Liver (tissue), 9 donors: ENCODE measurements around the gene CLIC5. TPM values are rescaled to one million over a fixed set of nuclear protein-coding genes. Genes with fewer than 3 reads are reported as not detected.

Experiments
- DNase-seq: peaks from one replicate; pipeline ENCODE4 v3.0.0-alpha.2; 2017; ENCODE audit warnings: low spot score
- H3K27ac ChIP-seq, 2 donors: one replicate each; pipeline ENCODE4 v1.7.0; 2013; ENCODE audit warnings: inconsistent platforms in 2 of 2, low read length in 2 of 2, control low read depth in 1 of 2, low read depth in 1 of 2, mild to moderate bottlenecking in 1 of 2
- H3K27me3 ChIP-seq, 4 donors: one replicate each; pipeline versions ENCODE4 v1.6.1 to v1.7.0; 2013; ENCODE audit warnings: low read length in 3 of 4, inconsistent platforms in 1 of 4, mild to moderate bottlenecking in 1 of 4, moderate library complexity in 1 of 4; ENCODE audit not compliant: control insufficient read depth in 4 of 4, insufficient read depth in 4 of 4
- H3K36me3 ChIP-seq, 4 donors: one replicate each; pipeline versions ENCODE4 v1.6.1 to v1.7.0; 2013; ENCODE audit warnings: low read length in 3 of 4, mild to moderate bottlenecking in 3 of 4, low read depth in 1 of 4, moderate library complexity in 1 of 4; ENCODE audit not compliant: control insufficient read depth in 4 of 4, insufficient read depth in 3 of 4
- H3K4me1 ChIP-seq, 4 donors: one replicate each; pipeline versions ENCODE4 v1.6.1 to v1.7.0; 2013; ENCODE audit warnings: low read length in 3 of 4, mild to moderate bottlenecking in 3 of 4, moderate library complexity in 1 of 4; ENCODE audit not compliant: control insufficient read depth in 4 of 4, insufficient read depth in 4 of 4
- H3K4me3 ChIP-seq, 3 donors: one replicate each; pipeline versions ENCODE4 v1.6.1 to v1.7.0; 2013; ENCODE audit warnings: low read length in 3 of 3, control low read depth in 1 of 3, low read depth in 1 of 3, mild to moderate bottlenecking in 1 of 3
- H3K9ac ChIP-seq, 2 donors: one replicate each; pipeline ENCODE4 v1.7.0; 2013; ENCODE audit warnings: low read length in 2 of 2, mild to moderate bottlenecking in 2 of 2, moderate library complexity in 2 of 2, control low read depth in 1 of 2, low read depth in 1 of 2
- H3K9me3 ChIP-seq, 4 donors: one replicate each; pipeline versions ENCODE4 v1.6.1 to v1.7.0; 2013; ENCODE audit warnings: low read length in 3 of 4; ENCODE audit not compliant: control insufficient read depth in 4 of 4
- ATF3 ChIP-seq: IDR thresholded peaks from 2 replicates; pipeline ENCODE4 v1.6.1; 2016; ENCODE audit warnings: antibody characterized with exemption
- CTCF ChIP-seq: fragments of 150-350 bp; IDR thresholded peaks from 2 replicates; pipeline ENCODE4 v1.5.1; 2017; ENCODE audit warnings: improper control_type of control experiment, low read depth, low read length; ENCODE audit not compliant: missing input control
- EGR1 ChIP-seq, 2 donors: IDR thresholded peaks; 2 replicates each; pipeline ENCODE4 v1.6.1; 2016 to 2018; ENCODE audit warnings: antibody characterized with exemption in 2 of 2, low read depth in 2 of 2
- FOXA1 ChIP-seq: IDR thresholded peaks from 2 replicates; pipeline ENCODE4 v1.6.1; 2016; ENCODE audit warnings: antibody characterized with exemption
- FOXA2 ChIP-seq: IDR thresholded peaks from 2 replicates; pipeline ENCODE4 v1.6.1; 2016; ENCODE audit warnings: antibody characterized with exemption
- GABPA ChIP-seq, 2 donors: IDR thresholded peaks in 1 of 2; conservative IDR thresholded peaks in 1 of 2; 2 replicates each; pipeline ENCODE4 v1.6.1; 2016; ENCODE audit warnings: antibody characterized with exemption in 2 of 2, mild to moderate bottlenecking in 1 of 2, moderate library complexity in 1 of 2
- HNF4A ChIP-seq, 2 donors: conservative IDR thresholded peaks; 2 replicates each; pipeline ENCODE4 v1.6.1; 2016; ENCODE audit warnings: antibody characterized with exemption in 2 of 2, mild to moderate bottlenecking in 2 of 2
- MAX ChIP-seq: IDR thresholded peaks from 2 replicates; pipeline ENCODE4 v1.6.1; 2016; ENCODE audit warnings: antibody characterized with exemption
- NR2F2 ChIP-seq: IDR thresholded peaks from 2 replicates; pipeline ENCODE4 v1.6.1; 2016; ENCODE audit warnings: antibody characterized with exemption
- RAD21 ChIP-seq, 2 donors: IDR thresholded peaks; 2 replicates each; pipeline ENCODE4 v1.6.1; 2016; ENCODE audit warnings: antibody characterized with exemption in 2 of 2, mild to moderate bottlenecking in 2 of 2
- REST ChIP-seq: IDR thresholded peaks from 2 replicates; pipeline ENCODE4 v1.6.1; 2016; ENCODE audit warnings: antibody characterized with exemption, mild to moderate bottlenecking
- RXRA ChIP-seq, 2 donors: IDR thresholded peaks; 2 replicates each; pipeline ENCODE4 v1.6.1; 2017 to 2018; ENCODE audit warnings: antibody characterized with exemption in 2 of 2, mild to moderate bottlenecking in 1 of 2
- SP1 ChIP-seq: IDR thresholded peaks from 2 replicates; pipeline ENCODE4 v1.6.1; 2018; ENCODE audit warnings: antibody characterized with exemption, mild to moderate bottlenecking
- TAF1 ChIP-seq: conservative IDR thresholded peaks from 2 replicates; pipeline ENCODE4 v1.6.1; 2016; ENCODE audit warnings: antibody characterized with exemption, mild to moderate bottlenecking
- YY1 ChIP-seq: IDR thresholded peaks from 2 replicates; pipeline ENCODE4 v1.6.1; 2016; ENCODE audit warnings: antibody characterized with exemption, mild to moderate bottlenecking
- ZBTB33 ChIP-seq: IDR thresholded peaks from 2 replicates; pipeline ENCODE4 v1.6.1; 2016; ENCODE audit warnings: antibody characterized with exemption
- WGBS: extraction: QIAGEN DNeasy Blood & Tissue Kit; methylation state at CpG from one replicate; pipeline ENCODE4 v1.1.7; 2013; 5-methylcytosine and 5-hydroxymethylcytosine counted together
- polyA plus RNA-seq, 2 donors: library from polyadenylated mRNA; stranded (reverse) in 1 of 2; unstranded in 1 of 2; fragments of 200-250 nt in 1 of 2; fragments of >200 nt in 1 of 2; fragmentation: Nextera tagmentation in 1 of 2; extraction: Ambion mirVana in 1 of 2; gene quantifications; one replicate each; pipeline versions ENCODE4 v1.2.1 to v1.2.3, GENCODE V29; 2013 to 2015
- total RNA-seq, 2 donors: library from RNA; depleted of rRNA; stranded (reverse); fragments of >200 nt; gene quantifications; one replicate each; pipeline ENCODE4 v1.2.3, GENCODE V29; 2014
- donor health status: healthy.
- donor health status: healthy.
- donor health status: healthy.
- donor health status: healthy.
- donor health status: healthy.

The CLIC5 gene
- total RNA-seq (under 1 TPM; 0.05 to 0.33 TPM), polyA plus RNA-seq (under 1 TPM; 0.09 to 0.18 TPM)

GRCh38 chr6:46015119-46015968, at the start of gene CLIC5:
TSS of gene CLIC5 (minus strand) at chr6:46015860. CDS start at chr6:46015542, 318 bp downstream.
- TF ChIP-seq RXRA (IDR thresholded peaks at IDR 0.05) (no peak), MAX (no peak), FOXA1 (no peak)
- 2% methylated on average over 82 of the region's 82 CpGs for WGBS
- Histone ChIP-seq H3K27me3 (peaks cover 0 to 8% (median under 1%) of the 10 kb centered on the region in 4 donors), H3K9ac (peak within 1 kb of the TSS in 1 of 2 donors; percentile 17), H3K9me3 (peaks cover 0 to 11% (median 0%) of the 10 kb centered on the region in 4 donors), H3K4me3 (peak within 1 kb of the TSS in 2 of 3 donors; percentile 4 to 57), H3K4me1 (peaks cover 0 to 14% (median 9%) of the 10 kb centered on the region in 4 donors), H3K36me3 (no peaks in the 10 kb centered on the region), H3K27ac (no peak within 1 kb of the TSS)
- no peak for DNase-seq

GRCh38 chr6:46062991-46063390, 47.3 kb upstream of the CLIC5 start:
- TF ChIP-seq CTCF (no peak), YY1 (no peak), REST (no peak), TAF1 (no peak), RXRA (IDR thresholded peaks at IDR 0.05) (no peak), GABPA (IDR thresholded peaks at IDR 0.05 in 1 of 2, conservative IDR thresholded peaks at IDR 0.05 in 1 of 2) (no peak), ATF3 (no peak), HNF4A (conservative IDR thresholded peaks at IDR 0.05) (no peak), FOXA2 (no peak), NR2F2 (no peak), RAD21 (IDR thresholded peaks at IDR 0.05) (no peak), SP1 (no peak), ZBTB33 (no peak), MAX (no peak), EGR1 (IDR thresholded peaks at IDR 0.05; ENCODE audit: low read depth in 2 of 2) (no peak)
- Histone ChIP-seq H3K4me3 (no peak overlapping the region), H3K9ac (no peak overlapping the region), H3K9me3 (no peaks in the 10 kb centered on the region), H3K4me1 (peaks cover 0 to 19% (median 10%) of the 10 kb centered on the region in 4 donors), H3K27me3 (no peaks in the 10 kb centered on the region), H3K36me3 (no peaks in the 10 kb centered on the region), H3K27ac (peak overlapping the region; percentile 36 to 61)
- no peak for DNase-seq
